ACC112 (cell line): Measurements from ENCODE around the gene SLC44A5.

Experiments used
- H2AFZ ChIP-seq: fragments of 200-600 bp; sonication (generic); one replicate; pipeline ENCODE4 v1.6.0; 2017; ENCODE audit warnings: antibody characterized with exemption, low read length; ENCODE audit not compliant: unreplicated experiment
- H3K27ac ChIP-seq: fragments of 200-600 bp; sonication (generic); 2 replicates; pipeline ENCODE4 v1.5.1; 2014; ENCODE audit warnings: low read depth, mild to moderate bottlenecking, antibody characterized with exemption, low read length, moderate library complexity
- H3K27me3 ChIP-seq: fragments of 200-600 bp; sonication (generic); 2 replicates; pipeline ENCODE4 v1.6.1; 2014; ENCODE audit warnings: mild to moderate bottlenecking, antibody characterized with exemption, low read length, moderate library complexity, mixed read lengths; ENCODE audit not compliant: insufficient read depth
- H3K36me3 ChIP-seq: fragments of 200-600 bp; sonication (generic); 2 replicates; pipeline ENCODE4 v1.6.1; 2016; ENCODE audit warnings: mild to moderate bottlenecking, antibody characterized with exemption, low read length, moderate library complexity, mixed read lengths; ENCODE audit not compliant: insufficient read depth
- H3K4me1 ChIP-seq: fragments of 200-600 bp; sonication (generic); one replicate; pipeline ENCODE4 v1.6.1; 2016; ENCODE audit warnings: low read length, mixed read lengths; ENCODE audit not compliant: insufficient read depth, unreplicated experiment, control insufficient read depth
- H3K4me3 ChIP-seq: fragments of 200-600 bp; sonication (generic); 2 replicates; pipeline ENCODE4 v1.5.1; 2014; ENCODE audit warnings: mild to moderate bottlenecking, low read depth, low read length
- H3K79me2 ChIP-seq: fragments of 200-600 bp; sonication (generic); one replicate; pipeline ENCODE4 v1.6.0; 2016; ENCODE audit warnings: low read length; ENCODE audit not compliant: control insufficient read depth, unreplicated experiment, insufficient read depth

Gene SLC44A5

DNA sequence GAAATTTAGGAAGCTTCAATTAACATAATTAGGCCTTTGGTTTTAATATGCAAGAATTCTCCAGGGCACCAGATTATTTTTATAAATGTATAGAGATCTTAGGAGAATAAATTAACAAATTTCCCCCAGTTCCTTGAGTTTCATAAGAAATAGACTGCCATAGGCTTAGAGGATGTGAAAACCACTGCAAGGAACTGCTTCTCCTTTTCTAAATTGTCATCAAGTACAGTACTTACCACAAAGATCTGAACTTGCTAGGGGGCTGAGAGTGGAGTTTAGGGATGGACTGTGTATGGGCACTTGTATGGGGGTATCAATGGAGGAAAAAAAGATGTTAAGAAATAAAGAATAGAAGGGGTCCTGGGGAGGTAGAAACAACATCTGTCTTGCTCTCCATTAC is 445.6 kb downstream of the SLC44A5 start:
- H3K27me3 ChIP-seq = no peaks in the 10 kb centered on the region
- H3K4me3 ChIP-seq = no peak overlapping the region
- no peak overlapping the region for H2AFZ ChIP-seq
- H3K79me2 ChIP-seq = no peaks in the 10 kb centered on the region
- no peak overlapping the region for H3K27ac ChIP-seq
- no peaks in the 10 kb centered on the region for H3K36me3 ChIP-seq
- H3K4me1 ChIP-seq = peaks cover 8% of the 10 kb centered on the region

DNA sequence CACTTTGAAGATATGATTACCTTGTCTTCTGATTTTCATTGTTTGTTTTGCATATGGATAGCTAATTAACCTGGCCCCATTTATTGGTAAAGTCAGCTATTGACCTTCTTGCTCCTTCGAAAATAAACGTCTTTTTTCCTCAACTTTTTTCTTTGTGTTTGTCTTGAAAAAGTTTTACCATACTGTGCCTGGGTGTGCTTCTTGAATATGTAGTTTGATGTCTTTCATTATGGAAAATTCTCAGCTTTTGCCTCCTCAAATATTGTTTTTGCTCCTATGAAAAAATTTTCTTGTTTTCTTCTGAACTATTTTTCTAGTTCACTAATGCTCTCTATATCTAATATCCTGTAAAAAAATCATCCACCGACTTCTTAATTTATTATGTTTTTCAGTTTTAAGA is 451.8 kb downstream of the SLC44A5 start:
- Histone ChIP-seq H2AFZ (no peak overlapping the region), H3K36me3 (peaks cover 25% of the 10 kb centered on the region), H3K4me3 (no peak overlapping the region), H3K27ac (no peak overlapping the region), H3K79me2 (no peaks in the 10 kb centered on the region), H3K4me1 (no peaks in the 10 kb centered on the region), H3K27me3 (no peaks in the 10 kb centered on the region)
